HG02759 (cell line): Measurements from ENCODE around the gene USP15.

Experiments
- ATAC-seq: cut with Tn5 transposase; IDR thresholded peaks from one replicate; pipeline ENCODE4 v1.9.1; 2021; ENCODE audit warnings: mild to moderate bottlenecking, moderate library complexity; ENCODE audit not compliant: unreplicated experiment

Gene USP15

GRCh38 chr12:62279961-62280360 is 19.8 kb downstream of the USP15 start:
- ATAC-seq, result no peak

- ATAC-seq, result no peak
Measured at GRCh38 chr12:62282057-62282774, 22.0 kb downstream of the USP15 start.

- no peak for ATAC-seq
Measured at GRCh38 chr12:62284749-62285148, 24.5 kb downstream of the USP15 start.

- no peak for ATAC-seq
Measured at GRCh38 chr12:62285284-62285683, 25.1 kb downstream of the USP15 start.

- no peak for ATAC-seq
Measured at GRCh38 chr12:62288328-62288727, 28.1 kb downstream of the USP15 start.

- ATAC-seq, result no peak
Measured at GRCh38 chr12:62290846-62291245, 30.6 kb downstream of the USP15 start.

GRCh38 chr12:62291864-62292760 is 31.9 kb downstream of the USP15 start:
- peak; percentile 64 for ATAC-seq

- ATAC-seq, result no peak
Measured at GRCh38 chr12:62292761-62293344, 32.6 kb downstream of the USP15 start.

GRCh38 chr12:62294378-62294777 is 34.2 kb downstream of the USP15 start:
- no peak for ATAC-seq

GRCh38 chr12:62296001-62296400 is 35.8 kb downstream of the USP15 start:
- no peak for ATAC-seq

- ATAC-seq, result no peak
Measured at GRCh38 chr12:62297321-62297720, 37.1 kb downstream of the USP15 start.

GRCh38 chr12:62299617-62300016 is 39.4 kb downstream of the USP15 start:
- no peak for ATAC-seq

- ATAC-seq, result no peak
Measured at GRCh38 chr12:62301080-62301798, 41.0 kb downstream of the USP15 start.

GRCh38 chr12:62301799-62302133 is 41.6 kb downstream of the USP15 start:
- no peak for ATAC-seq

GRCh38 chr12:62304560-62304959 is 44.4 kb downstream of the USP15 start:
- ATAC-seq, result no peak

GRCh38 chr12:62305778-62306177 is 45.6 kb downstream of the USP15 start:
- ATAC-seq, result no peak

- ATAC-seq, result no peak
Measured at GRCh38 chr12:62306569-62307530, 46.6 kb downstream of the USP15 start.

- no peak for ATAC-seq
Measured at GRCh38 chr12:62308201-62308600, 48.0 kb downstream of the USP15 start.

GRCh38 chr12:62313727-62314380 is 53.6 kb downstream of the USP15 start:
- ATAC-seq, result no peak

- ATAC-seq, result no peak
Measured at GRCh38 chr12:62317017-62317416, 56.8 kb downstream of the USP15 start.
